Effector memory CD4-positive, alpha-beta T cell (primary cell): Measurements from ENCODE around the gene RNASE11.
"Not testable (repeated sequence)": the region's sequence is repeated elsewhere in the genome, so short reads cannot be mapped to it uniquely, and the experiment has no call there.

Experiments
- DNase-seq, 3 donors: peaks; one replicate each; pipeline ENCODE4 v3.0.0-alpha.2; 2020
- H3K27ac ChIP-seq: 2 replicates; pipeline ENCODE4 v1.7.0; 2013; ENCODE audit warnings: mild to moderate bottlenecking, low read length, moderate library complexity; ENCODE audit not compliant: insufficient read depth, poor library complexity, severe bottlenecking
- H3K27me3 ChIP-seq: replicated peaks from 2 replicates; pipeline ENCODE4 v1.7.0; 2013; ENCODE audit warnings: mild to moderate bottlenecking, low read length; ENCODE audit not compliant: insufficient read depth, control insufficient read depth, poor library complexity, severe bottlenecking
- H3K36me3 ChIP-seq: 2 replicates; pipeline ENCODE4 v1.7.0; 2013; ENCODE audit warnings: mild to moderate bottlenecking, low read length, moderate library complexity; ENCODE audit not compliant: control insufficient read depth, insufficient read depth
- H3K4me1 ChIP-seq: 2 replicates; pipeline ENCODE4 v1.7.0; 2013; ENCODE audit warnings: low read length, mild to moderate bottlenecking; ENCODE audit not compliant: control insufficient read depth, insufficient read depth, poor library complexity, severe bottlenecking
- H3K4me3 ChIP-seq: 2 replicates; pipeline ENCODE4 v1.7.0; 2013; ENCODE audit warnings: low read length, low read depth, mild to moderate bottlenecking; ENCODE audit not compliant: insufficient read depth, poor library complexity, severe bottlenecking
- H3K9me3 ChIP-seq: 2 replicates; pipeline ENCODE4 v1.7.0; 2013; ENCODE audit warnings: mild to moderate bottlenecking, low read length, moderate library complexity; ENCODE audit not compliant: control insufficient read depth

The RNASE11 gene

GRCh38 chr14:20626274-20626673 is 38.5 kb upstream of the RNASE11 start:
- DNase-seq: no peak
- no peaks in the 10 kb centered on the region for H3K27me3 ChIP-seq
- peaks cover 17% of the 10 kb centered on the region for H3K4me1 ChIP-seq
- H3K9me3 ChIP-seq: no peaks in the 10 kb centered on the region
- H3K4me3 ChIP-seq: peak overlapping the region; percentile 15
- H3K27ac ChIP-seq: no peak overlapping the region
- H3K36me3 ChIP-seq: no peaks in the 10 kb centered on the region

- Histone ChIP-seq H3K27me3 (no peaks in the 10 kb centered on the region), H3K36me3 (no peaks in the 10 kb centered on the region), H3K9me3 (no peaks in the 10 kb centered on the region), H3K27ac (no peak overlapping the region), H3K4me3 (peak overlapping the region; percentile 15), H3K4me1 (peaks cover 17% of the 10 kb centered on the region)
- peak in 2 of 3 donors; percentile 16 to 38 for DNase-seq
Measured at GRCh38 chr14:20624495-20625070, 36.8 kb upstream of the RNASE11 start.

GRCh38 chr14:20623798-20624197 is 36.0 kb upstream of the RNASE11 start:
- no peak overlapping the region for H3K27ac ChIP-seq
- no peaks in the 10 kb centered on the region for H3K27me3 ChIP-seq
- H3K4me1 ChIP-seq: peaks cover 17% of the 10 kb centered on the region
- H3K36me3 ChIP-seq: no peaks in the 10 kb centered on the region
- H3K4me3 ChIP-seq: no peak overlapping the region
- H3K9me3 ChIP-seq: no peaks in the 10 kb centered on the region
- DNase-seq: no peak

- Histone ChIP-seq H3K9me3 (no peaks in the 10 kb centered on the region), H3K27me3 (no peaks in the 10 kb centered on the region), H3K27ac (no peak overlapping the region), H3K4me1 (peaks cover 17% of the 10 kb centered on the region), H3K4me3 (no peak overlapping the region), H3K36me3 (no peaks in the 10 kb centered on the region)
- no peak for DNase-seq
Measured at GRCh38 chr14:20622816-20623291, 35.1 kb upstream of the RNASE11 start.

- no peak for DNase-seq
- no peaks in the 10 kb centered on the region for H3K27me3 ChIP-seq
- peaks cover 17% of the 10 kb centered on the region for H3K4me1 ChIP-seq
- no peaks in the 10 kb centered on the region for H3K36me3 ChIP-seq
- no peak overlapping the region for H3K27ac ChIP-seq
- no peaks in the 10 kb centered on the region for H3K9me3 ChIP-seq
- H3K4me3 ChIP-seq: no peak overlapping the region
Measured at GRCh38 chr14:20620798-20621478, 33.1 kb upstream of the RNASE11 start.

GRCh38 chr14:20619688-20620087 is 31.9 kb upstream of the RNASE11 start:
- H3K27me3 ChIP-seq, H3K9me3 ChIP-seq, H3K4me3 ChIP-seq, H3K36me3 ChIP-seq, H3K27ac ChIP-seq, DNase-seq: not testable (repeated sequence)
- peaks cover 16% of the 10 kb centered on the region for H3K4me1 ChIP-seq

- no peaks in the 10 kb centered on the region for H3K36me3 ChIP-seq
- DNase-seq: no peak
- H3K4me1 ChIP-seq: peaks cover 12% of the 10 kb centered on the region
- H3K4me3 ChIP-seq: no peak overlapping the region
- no peak overlapping the region for H3K27ac ChIP-seq
- no peaks in the 10 kb centered on the region for H3K9me3 ChIP-seq
- H3K27me3 ChIP-seq: no peaks in the 10 kb centered on the region
Measured at GRCh38 chr14:20618271-20618749, 30.5 kb upstream of the RNASE11 start.

- Histone ChIP-seq H3K4me3 (no peak overlapping the region), H3K27ac (no peak overlapping the region), H3K36me3 (no peaks in the 10 kb centered on the region), H3K9me3 (no peaks in the 10 kb centered on the region), H3K4me1 (peaks cover 7% of the 10 kb centered on the region), H3K27me3 (no peaks in the 10 kb centered on the region)
- no peak for DNase-seq
Measured at GRCh38 chr14:20617138-20618003, 29.6 kb upstream of the RNASE11 start.

GRCh38 chr14:20615996-20616395 is 28.2 kb upstream of the RNASE11 start:
- no peaks in the 10 kb centered on the region for H3K9me3 ChIP-seq
- H3K36me3 ChIP-seq: no peaks in the 10 kb centered on the region

More at GRCh38 chr14:20615996-20616395, 28.2 kb upstream of the RNASE11 start:
- Histone ChIP-seq H3K4me3 (no peak overlapping the region), H3K27me3 (no peaks in the 10 kb centered on the region), H3K4me1 (peaks cover 10% of the 10 kb centered on the region), H3K27ac (no peak overlapping the region)
- no peak for DNase-seq
